NCI-H524 (cell line): ENCODE data around the gene TNNC2.
A peak's percentile ranks its signal among the peaks of the same experiment; 100 is the strongest.
"Not testable (repeated sequence)": the region's sequence is repeated elsewhere in the genome, so short reads cannot be mapped to it uniquely, and the experiment has no call there.

Source experiments
- DNase-seq, 2 experiments: peaks; one replicate each; lab custom pipeline; 2025; lab: John Stamatoyannopoulos, UW

Gene TNNC2

GRCh38 chr20:45827030-45827652, at the start of gene TNNC2:
TNNC2 (minus strand) TSS chr20:45827312; CDS start chr20:45827248, 64 bp downstream.
- peak; percentile 8 to 64 for DNase-seq

DNA sequence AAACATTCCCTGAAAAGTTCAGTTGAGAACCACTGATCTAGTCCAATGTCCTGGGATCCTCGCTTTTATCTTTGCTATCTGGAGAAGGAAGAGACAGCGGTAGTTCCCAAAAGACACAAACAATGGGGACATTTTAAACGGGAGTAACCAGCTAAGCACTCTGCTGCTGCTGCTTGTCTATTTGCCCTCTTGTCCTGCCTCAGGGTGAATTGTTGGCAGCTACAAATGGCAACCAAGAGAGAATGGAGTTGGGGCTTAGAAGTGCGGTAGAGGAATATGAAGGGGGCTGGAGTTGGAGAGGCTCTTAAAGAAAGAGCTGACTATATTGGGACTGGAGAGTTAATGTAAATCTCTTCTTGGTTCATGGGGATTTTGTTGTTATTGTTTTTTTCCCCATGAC, 47.5 kb upstream of the TNNC2 start:
- no peak for DNase-seq

GRCh38 chr20:45874104-45874481, 47.0 kb upstream of the TNNC2 start:
- not testable (repeated sequence) for DNase-seq

GRCh38 chr20:45873409-45874103, 46.4 kb upstream of the TNNC2 start:
- DNase-seq: no peak

- DNase-seq: no peak
Measured at GRCh38 chr20:45872626-45873025, 45.5 kb upstream of the TNNC2 start.

GRCh38 chr20:45867819-45868176, 40.7 kb upstream of the TNNC2 start:
- DNase-seq: no peak

DNA sequence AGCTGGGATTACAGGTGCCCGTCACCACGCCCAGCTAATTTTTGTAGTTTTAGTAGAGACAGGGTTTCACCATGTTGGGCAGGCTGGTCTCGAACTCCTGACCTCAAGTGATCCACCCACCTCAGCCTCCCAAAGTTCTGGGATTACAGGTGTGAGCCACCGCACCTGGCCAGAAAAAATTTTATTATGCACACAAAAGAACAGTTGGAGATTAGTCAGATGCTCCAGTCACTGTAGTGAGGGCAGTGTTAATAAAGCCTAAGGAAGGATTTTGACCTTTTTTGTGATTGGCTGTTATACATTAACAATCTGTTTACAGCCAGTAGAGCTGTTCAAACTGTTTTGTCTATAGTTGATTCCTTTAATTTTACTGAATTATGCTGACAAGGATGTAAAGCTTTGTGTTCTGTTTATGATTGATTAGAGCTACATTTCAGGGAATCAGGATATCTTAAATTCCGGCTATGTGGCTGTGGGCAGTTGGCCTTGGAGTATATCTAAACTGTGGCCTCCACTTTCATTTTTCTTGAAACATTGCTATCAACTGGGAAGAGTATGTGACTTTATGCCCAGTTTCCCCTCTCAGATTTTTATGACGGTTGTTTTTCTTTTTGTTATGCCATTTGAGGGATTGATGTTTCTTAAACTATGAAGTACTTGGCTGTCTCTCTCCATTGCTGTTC, 40.2 kb upstream of the TNNC2 start:
- DNase-seq: no peak

GRCh38 chr20:45866454-45866853, 39.3 kb upstream of the TNNC2 start:
- DNase-seq: no peak

GRCh38 chr20:45863543-45864470, 36.7 kb upstream of the TNNC2 start:
- DNase-seq: no peak

DNA sequence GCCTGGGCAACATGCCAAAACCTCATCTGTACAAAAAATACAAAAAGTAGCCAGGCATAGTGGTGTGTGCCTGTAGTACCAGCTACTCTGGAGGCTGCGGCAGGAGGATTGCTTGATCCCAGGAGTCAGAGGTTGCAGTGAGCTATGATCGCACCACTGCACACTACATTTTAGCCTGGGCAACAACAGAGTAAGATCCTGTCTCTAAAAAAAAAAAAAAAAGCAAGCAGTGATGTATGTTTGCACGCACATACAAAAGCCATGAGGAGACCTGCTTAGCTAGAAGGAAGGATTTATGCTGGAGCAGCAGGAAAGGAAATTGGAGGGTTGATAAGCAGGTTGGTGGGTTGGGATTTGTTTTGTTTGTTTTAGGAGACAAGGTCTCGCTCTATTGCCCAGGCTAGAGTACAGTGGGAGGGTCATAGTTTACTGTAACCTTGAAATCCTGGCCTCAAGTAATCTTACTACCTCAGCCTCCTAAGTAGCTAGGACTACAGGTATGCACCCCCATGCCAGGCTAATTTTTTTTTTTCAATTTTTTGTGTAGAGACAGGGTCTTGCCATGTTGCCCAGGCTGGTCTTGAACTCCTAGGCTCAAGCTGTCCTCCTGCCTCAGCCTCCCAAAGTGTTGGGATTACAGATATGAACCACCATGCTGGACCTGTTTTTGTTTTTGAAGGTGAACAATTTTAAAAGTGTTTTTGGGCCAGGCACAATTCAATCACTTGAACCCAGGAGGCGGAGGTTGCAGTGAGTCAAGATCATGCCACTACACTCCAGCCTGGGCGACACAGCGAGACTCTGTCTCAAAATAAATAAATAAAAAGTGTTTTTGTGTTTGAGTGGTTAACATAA, 34.3 kb upstream of the TNNC2 start:
- DNase-seq: peak in 1 of 2 experiments; percentile 4

DNA sequence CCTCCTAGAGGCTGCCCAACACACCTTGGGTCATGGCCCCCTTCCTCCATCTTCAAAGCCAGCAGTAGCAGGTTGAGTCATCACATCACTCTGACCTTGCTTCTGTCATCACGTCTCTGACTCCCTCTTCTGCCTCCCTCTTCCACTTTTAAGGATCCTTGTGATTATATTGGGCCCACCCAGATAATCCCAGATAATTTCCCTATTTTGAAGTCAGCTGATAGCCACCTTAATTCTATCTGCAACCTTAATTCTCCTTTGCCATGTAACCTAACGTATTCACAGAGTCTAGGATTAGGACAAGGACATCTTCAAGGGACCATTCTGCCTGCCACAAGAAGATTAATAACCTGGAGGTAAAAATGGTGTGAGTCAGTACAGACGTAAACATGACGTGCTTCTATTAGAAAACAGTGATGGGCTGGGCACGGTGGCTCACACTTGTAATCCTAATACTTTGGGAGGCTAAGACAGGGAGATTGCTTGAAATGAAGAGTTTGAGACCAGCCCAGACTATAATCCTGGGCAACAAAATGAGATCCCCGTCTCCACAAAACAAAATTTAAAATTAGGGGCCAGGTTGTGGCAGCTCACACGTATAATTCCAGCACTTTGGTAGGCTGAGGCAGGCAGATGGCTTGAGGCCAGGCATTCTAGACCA, 33.6 kb upstream of the TNNC2 start:
- peak in 1 of 2 experiments; percentile 35 for DNase-seq

- DNase-seq: no peak
Measured at GRCh38 chr20:45859916-45860315, 32.8 kb upstream of the TNNC2 start.

DNA sequence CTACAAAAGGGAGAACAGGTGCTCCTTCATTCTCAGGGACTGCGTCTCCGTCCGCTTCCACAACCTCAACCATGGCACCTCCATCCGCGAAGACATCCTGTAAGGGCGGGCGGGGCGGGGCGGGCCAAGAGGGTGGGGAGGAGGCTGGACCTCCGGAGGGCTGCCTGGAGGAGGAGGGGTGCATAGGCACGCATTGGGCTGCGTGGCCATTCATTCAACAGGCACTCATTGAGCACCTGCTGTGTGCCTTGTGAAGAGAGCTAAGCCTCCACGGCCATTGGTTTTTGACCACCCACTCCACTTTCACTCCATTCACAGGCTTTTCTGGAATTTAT, 30.7 kb upstream of the TNNC2 start:
- DNase-seq: no peak

- DNase-seq: peak; percentile 100
Measured at GRCh38 chr20:45857114-45857881, 30.2 kb upstream of the TNNC2 start, which contains the start of the genes ACOT8 and ZSWIM3. ACOT8 (minus strand) TSS chr20:45857392; CDS start chr20:45857315, 77 bp downstream. ZSWIM3 (plus strand) TSS chr20:45857614; CDS start chr20:45857826, 212 bp downstream.

DNA sequence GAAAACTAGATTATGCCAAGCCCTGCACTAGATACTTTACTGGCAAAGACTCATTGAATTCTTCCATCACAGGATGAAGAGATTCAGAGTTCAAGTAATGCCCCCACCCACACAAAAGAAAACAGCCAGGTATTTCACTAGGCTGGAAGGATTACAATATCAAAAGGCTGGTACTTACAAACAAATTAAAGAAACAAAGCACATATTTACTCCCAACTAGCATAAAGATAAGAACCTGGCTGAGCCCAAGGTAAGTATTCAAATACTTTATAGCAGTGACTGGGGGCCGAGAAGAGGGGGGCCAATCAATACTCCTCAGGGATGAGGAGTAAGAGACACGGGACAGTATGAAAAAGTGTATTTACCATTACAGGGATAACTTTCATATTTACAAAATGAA, 26.4 kb upstream of the TNNC2 start:
- no peak for DNase-seq

- no peak for DNase-seq
Measured at GRCh38 chr20:45852326-45852725, 25.2 kb upstream of the TNNC2 start.

- DNase-seq: no peak
Measured at GRCh38 chr20:45851501-45851900, 24.4 kb upstream of the TNNC2 start.

DNA sequence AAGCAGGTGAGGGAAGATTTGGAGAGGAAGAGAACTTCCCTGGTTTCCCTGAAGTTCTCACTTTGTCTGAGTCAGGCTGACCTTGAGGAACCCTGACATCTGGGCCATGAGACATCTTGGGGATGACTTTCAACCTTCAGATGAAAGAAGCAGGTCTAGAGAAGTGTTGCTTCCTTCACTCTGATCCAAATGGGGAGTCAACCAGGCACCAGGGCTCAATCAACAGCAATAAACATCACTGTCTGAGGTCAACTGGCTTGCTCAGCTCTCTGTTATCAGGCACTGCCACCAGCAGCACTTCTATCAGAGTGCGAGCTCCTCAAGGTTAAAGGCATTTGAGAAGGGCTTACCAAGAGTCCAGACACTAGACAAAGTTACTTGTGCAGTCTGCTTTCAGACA, 23.8 kb upstream of the TNNC2 start:
- DNase-seq: no peak

GRCh38 chr20:45850238-45850637, 23.1 kb upstream of the TNNC2 start:
- no peak for DNase-seq
